Measurements from ENCODE around the gene RD3L. TPM values are rescaled to one million over a fixed set of nuclear protein-coding genes. Genes with fewer than 3 reads are reported as not detected.

Gene RD3L
- total RNA-seq, 1 experiment from 2014 or later: not detected

DNA sequence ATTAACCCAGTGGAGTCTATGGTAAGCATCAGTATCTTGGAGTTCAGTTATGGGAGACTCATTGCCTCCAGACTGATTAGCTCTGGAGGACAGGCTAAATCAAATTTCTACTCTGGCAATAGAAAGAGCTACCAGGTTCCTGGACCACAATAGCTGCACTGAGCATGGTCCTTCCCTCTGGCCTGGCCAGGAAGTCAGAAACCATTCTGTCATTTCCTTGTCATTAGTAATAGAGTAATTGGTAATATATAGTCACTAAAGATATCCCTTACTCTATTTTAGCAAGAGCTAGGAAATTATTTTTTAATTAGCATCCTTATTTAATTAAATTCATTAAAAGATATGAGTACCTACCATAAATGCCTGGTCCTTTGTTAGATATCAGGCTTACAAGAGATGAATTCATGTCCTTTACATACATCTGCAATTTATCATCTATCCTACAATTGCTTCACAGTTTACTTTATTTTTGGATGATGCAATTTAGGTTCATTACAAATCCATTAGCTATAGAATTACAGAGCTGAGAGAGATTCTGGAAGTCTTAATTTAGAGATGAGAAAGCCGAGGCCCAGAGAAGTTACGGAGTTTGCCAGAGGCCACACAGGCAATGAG, 37.7 kb downstream of the RD3L start:
- CTCF ChIA-PET: interaction anchor here (1.3 kb wide), 1 partner anchor 16 kb away, joined by 4 read pairs; no protein-coding TSS in a partner anchor
- TF ChIP-seq ZBTB33 (IDR thresholded peaks at IDR 0.05; ENCODE audit: extremely low read depth, insufficient replicate concordance, low read length): no peak
- TF ChIP-seq, protein P1, sequence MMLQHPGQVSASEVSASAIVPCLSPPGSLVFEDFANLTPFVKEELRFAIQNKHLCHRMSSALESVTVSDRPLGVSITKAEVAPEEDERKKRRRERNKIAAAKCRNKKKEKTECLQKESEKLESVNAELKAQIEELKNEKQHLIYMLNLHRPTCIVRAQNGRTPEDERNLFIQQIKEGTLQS (IDR thresholded peaks at IDR 0.05): no peak
- TF ChIP-seq CEBPB (IDR thresholded peaks at IDR 0.05; ENCODE audit: low read depth): no peak
- TF ChIP-seq ZNF274 (IDR thresholded peaks at IDR 0.05; ENCODE audit: low read depth, low read length): no peak
- no peak for TF ChIP-seq TCF7L2 (IDR thresholded peaks at IDR 0.05; ENCODE audit: borderline replicate concordance, extremely low read depth, insufficient read depth, insufficient read length)
- no peak for TF ChIP-seq ELF1 (IDR thresholded peaks at IDR 0.05; ENCODE audit: borderline replicate concordance, low read depth)
- POLR2A ChIA-PET: interaction anchor here (0.6 kb wide), 1 partner anchor 10 kb away, joined by 3 read pairs; no protein-coding TSS in a partner anchor
- Histone ChIP-seq H2AFZ (ENCODE audit: low read depth, low read length, poor library complexity, severe bottlenecking) (no peak overlapping the region), H3K4me2 (ENCODE audit: low read length) (no peak overlapping the region), H3K27ac (ENCODE audit: low read depth, low read length) (no peak overlapping the region), H3K27me3 (ENCODE audit: insufficient read depth, low read length) (no peaks in the 10 kb centered on the region), H3K4me1 (ENCODE audit: control insufficient read depth in 1 of 2, insufficient read depth in 2 of 2, low read length in 2 of 2) (peaks cover 0 to 7% of the 10 kb centered on the region in 2 experiments; a peak in 3 of 4 replicates), H3K9ac (ENCODE audit: low read length) (no peak overlapping the region), H3K79me2 (ENCODE audit: insufficient read depth, low read length) (no peaks in the 10 kb centered on the region), H3K4me3 (replicated peaks in 1 of 2; ENCODE audit: low read depth in 1 of 2, low read length in 2 of 2) (no peak overlapping the region), H3K9me2 (ENCODE audit: insufficient read depth) (no peaks in the 10 kb centered on the region), H3K36me3 (ENCODE audit: control insufficient read depth in 1 of 2, insufficient read depth in 2 of 2, low read length in 2 of 2) (no peaks in the 10 kb centered on the region), H4K20me1 (ENCODE audit: insufficient read depth) (no peaks in the 10 kb centered on the region), H3K9me3 (ENCODE audit: control insufficient read depth in 1 of 2, insufficient read depth in 1 of 2, low read depth in 1 of 2, low read length in 2 of 2) (no peaks in the 10 kb centered on the region)
- no TSS peak for BruUV-seq (replicated peaks)
- RAD21 ChIA-PET (ENCODE audit: low non-redundant PET in 1 of 2, low total read pairs in 2 of 2, uncharacterized antibody in 2 of 2, unreplicated experiment in 2 of 2): no interaction called here
- ATAC-seq: no peak
- intact Hi-C loops (cut with micrococcal nuclease): loop anchor here (10.0 kb wide), 1 partner anchor 330 kb away; no protein-coding TSS in a partner anchor
- no peak for DNase-seq (ENCODE audit: low read depth, low spot score)
